Measurements from ENCODE around the gene CAMSAP3.

Gene CAMSAP3

DNA sequence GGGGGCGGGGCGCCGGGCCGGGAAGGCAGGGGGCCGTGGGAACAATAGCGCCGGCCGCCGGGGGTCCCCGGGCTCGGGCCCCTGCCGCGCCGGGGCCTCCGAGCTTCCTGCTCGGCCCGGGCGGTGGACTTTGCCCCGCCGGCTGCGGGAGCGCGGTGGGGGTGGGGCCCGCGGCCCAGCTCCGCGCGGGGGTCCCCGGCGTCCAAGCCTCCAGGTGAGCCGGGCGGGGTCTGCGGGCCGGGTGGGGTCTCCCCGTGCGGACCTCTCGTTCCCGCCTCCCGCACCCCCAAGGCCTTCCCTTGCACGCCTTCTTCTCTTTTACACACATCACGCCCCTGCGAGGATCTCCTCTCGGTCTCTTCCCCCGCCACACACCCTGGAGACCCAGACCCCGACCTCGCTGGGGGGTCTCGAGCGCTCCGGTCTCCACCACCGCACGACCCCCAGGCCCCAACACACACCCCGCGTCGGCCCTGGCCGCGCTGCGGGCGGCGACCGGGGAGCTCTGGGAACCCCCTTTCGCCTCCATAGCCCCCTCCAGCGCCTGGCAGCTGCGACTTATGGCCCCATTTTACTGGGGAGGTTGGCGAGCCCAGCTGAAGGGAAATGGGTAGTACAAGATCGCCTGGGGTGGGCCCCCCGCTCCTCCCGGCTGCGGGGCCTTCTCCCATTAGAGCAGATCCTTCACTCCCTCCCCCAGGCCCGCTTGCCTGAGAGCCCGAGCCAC, 711 bp downstream of the CAMSAP3 start:
- H4K20me1 ChIP-seq (ENCODE audit: insufficient read depth, low read length): no peaks in the 10 kb centered on the region
- H3K4me2 ChIP-seq (ENCODE audit: low read length): peak overlapping the region; percentile 62
- 0 out of 2 replicates have a peak, but pooled peaks cover 8% of the 10 kb centered on the region for H3K27me3 ChIP-seq (ENCODE audit: insufficient read depth, low read length)
- no peaks in the 10 kb centered on the region for H3K79me2 ChIP-seq (ENCODE audit: insufficient read depth, low read length)
- H3K36me3 ChIP-seq (ENCODE audit: insufficient read depth, low read length): no peaks in the 10 kb centered on the region
- no peak for TF ChIP-seq EZH2 (IDR thresholded peaks at IDR 0.05; ENCODE audit: borderline replicate concordance, low read length)
- TF ChIP-seq, protein P1, sequence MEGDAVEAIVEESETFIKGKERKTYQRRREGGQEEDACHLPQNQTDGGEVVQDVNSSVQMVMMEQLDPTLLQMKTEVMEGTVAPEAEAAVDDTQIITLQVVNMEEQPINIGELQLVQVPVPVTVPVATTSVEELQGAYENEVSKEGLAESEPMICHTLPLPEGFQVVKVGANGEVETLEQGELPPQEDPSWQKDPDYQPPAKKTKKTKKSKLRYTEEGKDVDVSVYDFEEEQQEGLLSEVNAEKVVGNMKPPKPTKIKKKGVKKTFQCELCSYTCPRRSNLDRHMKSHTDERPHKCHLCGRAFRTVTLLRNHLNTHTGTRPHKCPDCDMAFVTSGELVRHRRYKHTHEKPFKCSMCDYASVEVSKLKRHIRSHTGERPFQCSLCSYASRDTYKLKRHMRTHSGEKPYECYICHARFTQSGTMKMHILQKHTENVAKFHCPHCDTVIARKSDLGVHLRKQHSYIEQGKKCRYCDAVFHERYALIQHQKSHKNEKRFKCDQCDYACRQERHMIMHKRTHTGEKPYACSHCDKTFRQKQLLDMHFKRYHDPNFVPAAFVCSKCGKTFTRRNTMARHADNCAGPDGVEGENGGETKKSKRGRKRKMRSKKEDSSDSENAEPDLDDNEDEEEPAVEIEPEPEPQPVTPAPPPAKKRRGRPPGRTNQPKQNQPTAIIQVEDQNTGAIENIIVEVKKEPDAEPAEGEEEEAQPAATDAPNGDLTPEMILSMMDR (IDR thresholded peaks at IDR 0.05; ENCODE audit: low read length): no peak
- no peaks in the 10 kb centered on the region for H3F3A ChIP-seq (ENCODE audit: insufficient read depth, low read length)
- H2AFZ ChIP-seq (ENCODE audit: low read length): no peak overlapping the region
- no peaks in the 10 kb centered on the region for H3K9me3 ChIP-seq (ENCODE audit: low read length)
- H3K9ac ChIP-seq (ENCODE audit: low read length): peak overlapping the region; percentile 35; the same call in 1 of the 2 replicates
- peak overlapping the region; percentile 67 for H3K4me3 ChIP-seq (ENCODE audit: low read depth, low read length, poor library complexity, severe bottlenecking)
- H3K9me2 ChIP-seq (ENCODE audit: low read depth, low read length): no peaks in the 10 kb centered on the region
- H3K4me1 ChIP-seq (ENCODE audit: insufficient read depth, low read length, severe bottlenecking): peaks cover 8% of the 10 kb centered on the region
- H3K27ac ChIP-seq (ENCODE audit: low read depth, low read length, poor library complexity, severe bottlenecking): no peak overlapping the region

DNA sequence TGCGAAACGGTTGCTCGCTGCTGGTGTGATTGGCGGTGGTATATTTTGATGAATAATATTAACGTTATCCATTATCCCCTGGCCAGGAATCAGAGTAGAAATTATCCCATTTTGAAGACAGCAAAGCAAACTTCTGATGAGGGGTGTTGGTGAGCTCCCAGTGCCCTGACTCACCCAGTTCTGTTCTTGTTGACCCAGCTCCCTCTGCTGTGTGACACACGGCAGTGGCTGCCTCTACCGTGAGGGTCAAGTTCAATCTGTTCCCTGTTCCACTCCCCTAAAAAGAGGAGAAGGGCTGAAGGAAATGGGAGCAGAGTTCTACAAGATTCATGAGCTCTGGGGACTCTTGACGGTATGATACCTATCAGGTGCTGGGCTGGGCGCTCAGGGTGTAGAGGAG, 2.0 kb downstream of the CAMSAP3 start:
- H3K9ac ChIP-seq (ENCODE audit: low read length): no peak overlapping the region

DNA sequence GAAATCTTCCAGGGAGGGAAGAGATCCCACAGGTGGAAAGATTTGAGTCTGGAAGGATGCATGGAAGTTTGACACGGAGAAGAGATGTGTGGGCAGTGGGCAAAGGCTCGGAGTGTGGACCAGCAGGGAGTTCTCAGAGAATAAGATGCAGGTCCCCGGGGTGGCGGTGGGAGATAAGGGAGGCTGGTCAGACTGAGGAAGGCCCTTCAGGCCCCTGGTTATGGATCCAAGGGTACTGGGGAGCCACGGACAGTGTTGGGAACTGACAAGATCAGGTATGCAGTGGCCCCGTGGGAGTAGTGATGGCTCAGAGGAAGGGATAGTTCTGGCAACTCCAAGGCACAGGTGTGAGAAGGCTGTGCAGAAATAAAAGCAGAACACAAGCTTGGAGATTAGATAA, 2.5 kb downstream of the CAMSAP3 start:
- TF ChIP-seq, protein P1 (IDR thresholded peaks at IDR 0.05; ENCODE audit: low read length): no peak
- no peak for TF ChIP-seq EZH2 (IDR thresholded peaks at IDR 0.05; ENCODE audit: borderline replicate concordance, low read length)
- Histone ChIP-seq H3K36me3 (ENCODE audit: insufficient read depth, low read length) (no peaks in the 10 kb centered on the region), H3K4me3 (ENCODE audit: low read depth, low read length, poor library complexity, severe bottlenecking) (no peak overlapping the region), H3K9ac (ENCODE audit: low read length) (no peak overlapping the region), H3K79me2 (ENCODE audit: insufficient read depth, low read length) (no peaks in the 10 kb centered on the region), H4K20me1 (ENCODE audit: insufficient read depth, low read length) (no peaks in the 10 kb centered on the region), H3K27me3 (ENCODE audit: insufficient read depth, low read length) (0 out of 2 replicates have a peak, but pooled peaks cover 8% of the 10 kb centered on the region), H2AFZ (ENCODE audit: low read length) (no peak overlapping the region), H3K9me2 (ENCODE audit: low read depth, low read length) (no peaks in the 10 kb centered on the region), H3K4me1 (ENCODE audit: insufficient read depth, low read length, severe bottlenecking) (peaks cover 8% of the 10 kb centered on the region), H3K4me2 (ENCODE audit: low read length) (no peak overlapping the region), H3K9me3 (ENCODE audit: low read length) (no peaks in the 10 kb centered on the region), H3K27ac (ENCODE audit: low read depth, low read length, poor library complexity, severe bottlenecking) (no peak overlapping the region), H3F3A (ENCODE audit: insufficient read depth, low read length) (no peaks in the 10 kb centered on the region)

More for the DNA sequence above, 2.0 kb downstream of the CAMSAP3 start:
- Histone ChIP-seq H3K36me3 (ENCODE audit: insufficient read depth, low read length) (no peaks in the 10 kb centered on the region), H3K79me2 (ENCODE audit: insufficient read depth, low read length) (no peaks in the 10 kb centered on the region), H3K4me3 (ENCODE audit: low read depth, low read length, poor library complexity, severe bottlenecking) (no peak overlapping the region), H2AFZ (ENCODE audit: low read length) (no peak overlapping the region), H3K9me3 (ENCODE audit: low read length) (no peaks in the 10 kb centered on the region), H3K9me2 (ENCODE audit: low read depth, low read length) (no peaks in the 10 kb centered on the region), H4K20me1 (ENCODE audit: insufficient read depth, low read length) (no peaks in the 10 kb centered on the region), H3K27ac (ENCODE audit: low read depth, low read length, poor library complexity, severe bottlenecking) (no peak overlapping the region), H3K4me2 (ENCODE audit: low read length) (no peak overlapping the region), H3K4me1 (ENCODE audit: insufficient read depth, low read length, severe bottlenecking) (peaks cover 8% of the 10 kb centered on the region), H3F3A (ENCODE audit: insufficient read depth, low read length) (no peaks in the 10 kb centered on the region), H3K27me3 (ENCODE audit: insufficient read depth, low read length) (0 out of 2 replicates have a peak, but pooled peaks cover 8% of the 10 kb centered on the region)
- TF ChIP-seq, protein P1 (IDR thresholded peaks at IDR 0.05; ENCODE audit: low read length): no peak
